B cell (primary cell): Measurements from ENCODE around the gene SSU72. TPM values are rescaled to one million over a fixed set of nuclear protein-coding genes. Genes with fewer than 3 reads are reported as not detected.

Experiments
- ATAC-seq: fragments of 200-7000 bp; cut with Tn5 transposase; one replicate; pipeline ENCODE4 v1.10.0; 2021; ENCODE audit warnings: low read depth, mild to moderate bottlenecking, moderate number of reproducible peaks, moderate library complexity
- CTCF ChIA-PET: fragments of 350-600 bp; sonication (Branson Sonifier 250); formaldehyde crosslinking; loops from one replicate; lab custom pipeline; 2021; ENCODE audit warnings: antibody characterized with exemption, inconsistent platforms; lab: Charles Lee
- POLR2A ChIA-PET: fragments of 350-600 bp; sonication (Branson Sonifier 250); formaldehyde crosslinking; loops from one replicate; lab custom pipeline; 2021; ENCODE audit warnings: antibody characterized with exemption; lab: Charles Lee
- DNase-seq: peaks from one replicate; pipeline ENCODE4 v3.0.0; 2013
- H2AFZ ChIP-seq: 2 replicates; pipeline ENCODE4 v1.6.1; 2012; ENCODE audit warnings: mild to moderate bottlenecking, low read depth, low read length; ENCODE audit not compliant: insufficient read depth, poor library complexity, severe bottlenecking
- H3K27ac ChIP-seq, 2 donors: 1 replicate in 1 of 2; 2 replicates in 1 of 2; pipeline ENCODE4 v1.5.1; 2012 to 2013; ENCODE audit warnings: low read length in 2 of 2, mild to moderate bottlenecking in 2 of 2, moderate library complexity in 1 of 2
- H3K27me3 ChIP-seq, 4 experiments: fragments of 200-600 bp in 1 of 4; sonication (generic) in 1 of 4; replicated peaks in 1 of 4; 1 replicate in 2 of 4; 2 replicates in 2 of 4; pipeline versions ENCODE4 v1.6.1 to v1.7.0; 2013 to 2016; ENCODE audit warnings: low read length in 3 of 4, mild to moderate bottlenecking in 2 of 4, mixed read lengths in 1 of 4, moderate library complexity in 1 of 4; ENCODE audit not compliant: insufficient read depth in 4 of 4, control insufficient read depth in 3 of 4; ENCODE audit errors: control extremely low read depth in 1 of 4
- H3K36me3 ChIP-seq, 2 experiments: replicated peaks in 1 of 2; 1 replicate in 1 of 2; 2 replicates in 1 of 2; pipeline versions ENCODE4 v1.6.1 to v1.7.1; 2013; ENCODE audit warnings: low read length in 1 of 2; ENCODE audit not compliant: insufficient read depth in 2 of 2, control insufficient read depth in 1 of 2; ENCODE audit errors: control extremely low read depth in 1 of 2, extremely low read depth in 1 of 2
- H3K4me1 ChIP-seq, 2 donors: fragments of 200-600 bp in 1 of 2; sonication (generic) in 1 of 2; 1 replicate in 1 of 2; 2 replicates in 1 of 2; pipeline versions ENCODE4 v1.5.1 to v1.6.1; 2013 to 2017; ENCODE audit warnings: low read length in 2 of 2; ENCODE audit not compliant: control insufficient read depth in 2 of 2, insufficient read depth in 2 of 2
- H3K4me2 ChIP-seq: replicated peaks from 2 replicates; pipeline ENCODE3; 2012; ENCODE audit warnings: mild to moderate bottlenecking, low read depth, low read length; ENCODE audit not compliant: poor library complexity, severe bottlenecking
- H3K4me3 ChIP-seq, 5 experiments: fragments of 200-600 bp in 1 of 5; sonication (generic) in 1 of 5; 1 replicate in 3 of 5; 2 replicates in 2 of 5; pipeline versions ENCODE4 v1.5.1 to v1.7.0; 2011 to 2016; ENCODE audit warnings: low read length in 4 of 5, mild to moderate bottlenecking in 4 of 5, low read depth in 2 of 5, control low read depth in 1 of 5, moderate library complexity in 1 of 5; ENCODE audit not compliant: insufficient read depth in 1 of 5; ENCODE audit errors: control extremely low read depth in 1 of 5, extremely low read depth in 1 of 5
- H3K79me2 ChIP-seq: fragments of 200-600 bp; sonication (generic); one replicate; pipeline ENCODE4 v1.6.0; 2016; ENCODE audit warnings: low read length; ENCODE audit not compliant: control insufficient read depth, insufficient read depth
- H3K9ac ChIP-seq: fragments of 200-600 bp; sonication (generic); 2 replicates; pipeline ENCODE4 v1.6.1; 2017; ENCODE audit warnings: mild to moderate bottlenecking, low read length, moderate library complexity
- H3K9me3 ChIP-seq, 3 donors: one replicate each; pipeline versions ENCODE4 v1.6.1 to v1.7.1; 2013; ENCODE audit warnings: low read length in 2 of 3; ENCODE audit not compliant: control insufficient read depth in 2 of 3, insufficient read depth in 1 of 3; ENCODE audit errors: control extremely low read depth in 1 of 3
- H4K20me1 ChIP-seq: 2 replicates; pipeline ENCODE4 v1.6.0; 2012; ENCODE audit warnings: mild to moderate bottlenecking, low read length; ENCODE audit not compliant: insufficient read depth, control insufficient read depth, poor library complexity, severe bottlenecking
- H3K27ac Mint-ChIP-seq: one replicate; pipeline ENCODE4 v1.8.0; 2021; ENCODE audit warnings: mixed read lengths
- H3K27me3 Mint-ChIP-seq: one replicate; pipeline ENCODE4 v1.8.0; 2021; ENCODE audit warnings: mixed read lengths
- H3K4me1 Mint-ChIP-seq: one replicate; pipeline ENCODE4 v1.8.0; 2021; ENCODE audit warnings: mixed read lengths
- H3K4me3 Mint-ChIP-seq: one replicate; pipeline ENCODE4 v1.8.0; 2021; ENCODE audit warnings: mixed read lengths
- H3K9me3 Mint-ChIP-seq: one replicate; pipeline ENCODE4 v1.8.0; 2022; ENCODE audit warnings: mixed read lengths; ENCODE audit not compliant: insufficient read depth
- CTCF ChIP-seq: fragments of 200-600 bp; IDR thresholded peaks from one replicate; pipeline ENCODE4 v1.8.0; 2022; ENCODE audit warnings: antibody characterized with exemption, mild to moderate bottlenecking
- EZH2 ChIP-seq: IDR thresholded peaks from 2 replicates; pipeline ENCODE4 v1.6.1; 2012; ENCODE audit warnings: borderline replicate concordance, low read depth, mild to moderate bottlenecking, moderate library complexity, low read length; ENCODE audit not compliant: insufficient read depth, poor library complexity, severe bottlenecking
- WGBS: methylation state at CpG from one replicate; pipeline ENCODE4 v1.1.5; 2013; ENCODE audit warnings: missing lambda C conversion rate; ENCODE audit not compliant: insufficient coverage; 5-methylcytosine and 5-hydroxymethylcytosine counted together
- intact Hi-C: fragments of 100-400 bp; cut with micrococcal nuclease; formaldehyde crosslinking; loops from one replicate; pipeline ENCODE4 v1.10.0; 2022
- polyA plus RNA-seq: library from polyadenylated mRNA; depleted of rRNA; stranded (reverse); fragments of >200 nt; gene quantifications from 2 replicates; pipeline ENCODE4 v1.2.3, GENCODE V29; 2012
- total RNA-seq, 2 donors: library from RNA; stranded (reverse); fragments of 120-200 nt in 1 of 2; gene quantifications; 1 replicate in 1 of 2; 2 replicates in 1 of 2; pipeline versions ENCODE4 v1.2.3 to v1.2.4, GENCODE V29; 2013 to 2022

Gene SSU72
- total and polyA plus RNA-seq, 2 donors (not counting 1 experiment from before 2014, with no cell fraction given), result 86.8 to 112 TPM

DNA sequence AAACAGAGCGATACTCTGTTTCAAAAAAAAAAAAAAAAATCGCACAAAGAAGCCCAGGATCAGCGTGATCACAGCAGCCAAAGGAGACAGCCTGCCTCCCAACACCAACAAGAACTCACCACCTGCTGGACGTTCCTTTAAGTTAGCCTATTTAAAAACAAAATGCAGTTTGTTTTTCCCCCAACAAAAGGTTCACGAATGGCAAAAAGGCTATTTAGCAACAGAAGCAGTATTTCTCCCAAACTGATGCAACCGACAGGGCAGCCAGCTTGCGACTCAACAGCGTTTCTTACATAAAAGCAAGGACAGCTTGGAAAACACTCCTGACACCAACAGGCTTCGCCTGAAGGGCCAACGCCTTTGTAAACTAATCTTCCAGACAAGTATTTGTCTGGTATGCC lies 6.8 kb downstream of the SSU72 start:
- Histone ChIP-seq H3K36me3 (peaks cover 0 to 45% of the 10 kb centered on the region in 2 experiments), H3K4me2 (no peak overlapping the region), H3K27ac (no peak overlapping the region), H3K4me1 (peaks cover 0 to 21% of the 10 kb centered on the region in 2 donors), H3K4me3 (no peak overlapping the region), H4K20me1 (peaks cover 72% of the 10 kb centered on the region), H3K27me3 (no peaks in the 10 kb centered on the region), H3K9ac (no peak overlapping the region), H3K9me3 (no peaks in the 10 kb centered on the region), H3K79me2 (peaks cover 98% of the 10 kb centered on the region), H2AFZ (no peak overlapping the region)
- Mint-ChIP-seq H3K4me3 (no peak overlapping the region), H3K27me3 (no peaks in the 10 kb centered on the region), H3K9me3 (no peaks in the 10 kb centered on the region), H3K27ac (no peak overlapping the region), H3K4me1 (peaks cover 38% of the 10 kb centered on the region)
- ATAC-seq (no peak), DNase-seq (no peak)
- intact Hi-C loops, result no loop called here
- ChIA-PET POLR2A (interaction anchor here (0.7 kb wide), 1 partner anchor 261 kb away, joined by 5 read pairs; no protein-coding TSS in a partner anchor), CTCF (no interaction called here)
- WGBS, result 93% methylated on average over 8 of the region's 10 CpGs
- TF ChIP-seq CTCF, result no peak
- no peak for TF ChIP-seq EZH2

- POLR2A ChIA-PET, result interaction anchor here (0.7 kb wide), 1 partner anchor 260 kb away, joined by 5 read pairs; no protein-coding TSS in a partner anchor
- no peaks in the 10 kb centered on the region for H3K27me3 Mint-ChIP-seq
- H3K9me3 Mint-ChIP-seq, result no peaks in the 10 kb centered on the region
Observed at GRCh38 chr1:1567152-1567875, 7.3 kb downstream of the SSU72 start.

More at GRCh38 chr1:1567152-1567875, 7.3 kb downstream of the SSU72 start:
- Histone ChIP-seq H3K9ac (no peak overlapping the region), H3K27ac (no peak overlapping the region), H3K36me3 (peaks cover 0 to 50% of the 10 kb centered on the region in 2 experiments), H3K4me3 (no peak overlapping the region), H3K79me2 (peaks cover 98% of the 10 kb centered on the region), H4K20me1 (peaks cover 78% of the 10 kb centered on the region), H3K9me3 (no peaks in the 10 kb centered on the region), H3K4me2 (no peak overlapping the region), H3K27me3 (no peaks in the 10 kb centered on the region), H3K4me1 (peaks cover 0 to 17% of the 10 kb centered on the region in 2 donors), H2AFZ (no peak overlapping the region)
- ATAC-seq (no peak), DNase-seq (no peak)
- Mint-ChIP-seq H3K27ac (no peak overlapping the region), H3K4me3 (no peak overlapping the region), H3K4me1 (peaks cover 36% of the 10 kb centered on the region)
- 88% methylated on average over 22 of the region's 31 CpGs for WGBS
- intact Hi-C loops, result no loop called here
- TF ChIP-seq CTCF (no peak), EZH2 (no peak)
- CTCF ChIA-PET, result no interaction called here
